ENCODE measurements around the gene TCF7L2.

DNA sequence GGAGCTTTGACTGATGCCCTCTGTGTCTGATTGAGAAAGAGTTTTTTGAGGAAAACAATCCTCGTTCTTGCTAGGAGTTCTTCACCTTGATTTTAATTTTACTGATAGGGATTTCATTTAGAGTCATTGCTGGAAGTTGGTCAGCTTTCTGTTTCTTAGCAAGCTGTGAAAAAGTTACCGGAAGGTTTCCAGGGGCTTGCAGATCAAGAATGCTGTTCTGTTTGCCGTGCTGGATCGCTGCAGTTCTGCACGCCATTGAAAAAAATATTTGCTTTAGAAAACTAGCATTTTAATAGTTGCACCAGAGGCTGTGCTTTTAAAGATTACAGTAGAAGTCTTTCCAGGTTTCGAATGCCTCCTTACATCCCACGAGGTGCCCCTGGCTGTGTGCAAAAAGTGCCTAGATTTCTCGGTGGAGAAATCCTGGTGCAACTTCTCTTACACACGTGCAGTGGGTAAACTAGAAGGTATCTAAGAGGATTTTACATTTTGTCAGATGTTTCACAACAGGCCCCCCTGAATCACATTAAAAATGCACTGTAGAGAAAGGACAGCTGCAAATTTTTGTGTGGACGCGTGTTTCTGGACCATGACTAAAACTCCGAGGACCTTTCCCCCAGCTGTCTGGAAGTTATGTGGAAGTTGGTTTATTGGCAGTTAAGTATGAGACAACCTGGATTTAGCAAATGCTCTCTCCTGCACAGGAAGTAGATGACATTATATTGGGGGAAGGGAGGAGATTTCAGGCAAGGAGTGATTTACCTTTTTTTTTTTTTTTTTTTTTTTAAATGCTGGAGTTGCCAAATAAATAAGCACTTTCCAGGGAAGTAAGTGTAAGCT is 5.8 kb downstream of the TCF7L2 start:
- TF ChIP-seq, protein P1, sequence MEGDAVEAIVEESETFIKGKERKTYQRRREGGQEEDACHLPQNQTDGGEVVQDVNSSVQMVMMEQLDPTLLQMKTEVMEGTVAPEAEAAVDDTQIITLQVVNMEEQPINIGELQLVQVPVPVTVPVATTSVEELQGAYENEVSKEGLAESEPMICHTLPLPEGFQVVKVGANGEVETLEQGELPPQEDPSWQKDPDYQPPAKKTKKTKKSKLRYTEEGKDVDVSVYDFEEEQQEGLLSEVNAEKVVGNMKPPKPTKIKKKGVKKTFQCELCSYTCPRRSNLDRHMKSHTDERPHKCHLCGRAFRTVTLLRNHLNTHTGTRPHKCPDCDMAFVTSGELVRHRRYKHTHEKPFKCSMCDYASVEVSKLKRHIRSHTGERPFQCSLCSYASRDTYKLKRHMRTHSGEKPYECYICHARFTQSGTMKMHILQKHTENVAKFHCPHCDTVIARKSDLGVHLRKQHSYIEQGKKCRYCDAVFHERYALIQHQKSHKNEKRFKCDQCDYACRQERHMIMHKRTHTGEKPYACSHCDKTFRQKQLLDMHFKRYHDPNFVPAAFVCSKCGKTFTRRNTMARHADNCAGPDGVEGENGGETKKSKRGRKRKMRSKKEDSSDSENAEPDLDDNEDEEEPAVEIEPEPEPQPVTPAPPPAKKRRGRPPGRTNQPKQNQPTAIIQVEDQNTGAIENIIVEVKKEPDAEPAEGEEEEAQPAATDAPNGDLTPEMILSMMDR (IDR thresholded peaks at IDR 0.05; ENCODE audit: low read depth, low read length): no peak
- TF ChIP-seq EZH2phosphoT487 (IDR thresholded peaks at IDR 0.05; ENCODE audit: low read depth): no peak

All from OCI-LY3 (cell line).